CD4-positive, alpha-beta T cell treated with Interleukin-10 for 1 hour (primary cell): Measurements from ENCODE around the gene SDC3.

Source experiments
- DNase-seq: peaks from one replicate; pipeline ENCODE4 v3.0.0-alpha.2; 2020

SDC3 gene

DNA sequence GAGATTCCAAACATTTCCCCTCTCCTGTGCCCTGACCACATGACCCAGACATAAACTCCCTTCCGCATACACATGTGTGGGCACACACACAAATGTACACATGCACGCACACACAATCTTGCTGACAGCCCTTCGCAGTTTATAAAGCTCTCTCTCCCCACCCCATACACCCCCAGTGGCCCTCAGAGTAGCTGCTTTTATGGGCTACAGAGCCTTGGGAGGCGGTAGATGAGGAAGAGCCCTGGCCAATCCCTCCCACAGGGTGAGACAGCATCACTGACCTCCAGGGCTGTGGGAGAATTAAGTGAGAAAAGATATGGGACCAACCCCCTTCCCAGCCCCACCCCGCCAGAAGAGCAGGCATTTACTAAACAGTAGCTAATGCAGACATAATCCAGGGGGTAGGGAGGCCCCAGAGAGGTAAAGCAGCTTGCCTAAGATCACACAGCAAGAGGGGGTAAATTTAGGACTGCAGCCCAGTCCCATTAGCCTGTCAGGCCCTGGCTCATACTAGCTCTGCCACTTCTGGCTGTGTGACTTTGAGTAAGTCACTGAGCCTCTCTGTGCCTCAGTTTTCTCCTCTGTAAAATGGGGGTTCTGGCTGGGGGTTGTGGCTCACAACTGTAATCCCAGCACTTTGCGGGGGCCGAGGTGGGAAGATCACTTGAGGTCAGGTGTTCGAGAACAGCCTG, 5.1 kb downstream of the SDC3 start:
- no peak for DNase-seq

GRCh38 chr1:30902593-30903290, 5.8 kb downstream of the SDC3 start:
- no peak for DNase-seq

DNA sequence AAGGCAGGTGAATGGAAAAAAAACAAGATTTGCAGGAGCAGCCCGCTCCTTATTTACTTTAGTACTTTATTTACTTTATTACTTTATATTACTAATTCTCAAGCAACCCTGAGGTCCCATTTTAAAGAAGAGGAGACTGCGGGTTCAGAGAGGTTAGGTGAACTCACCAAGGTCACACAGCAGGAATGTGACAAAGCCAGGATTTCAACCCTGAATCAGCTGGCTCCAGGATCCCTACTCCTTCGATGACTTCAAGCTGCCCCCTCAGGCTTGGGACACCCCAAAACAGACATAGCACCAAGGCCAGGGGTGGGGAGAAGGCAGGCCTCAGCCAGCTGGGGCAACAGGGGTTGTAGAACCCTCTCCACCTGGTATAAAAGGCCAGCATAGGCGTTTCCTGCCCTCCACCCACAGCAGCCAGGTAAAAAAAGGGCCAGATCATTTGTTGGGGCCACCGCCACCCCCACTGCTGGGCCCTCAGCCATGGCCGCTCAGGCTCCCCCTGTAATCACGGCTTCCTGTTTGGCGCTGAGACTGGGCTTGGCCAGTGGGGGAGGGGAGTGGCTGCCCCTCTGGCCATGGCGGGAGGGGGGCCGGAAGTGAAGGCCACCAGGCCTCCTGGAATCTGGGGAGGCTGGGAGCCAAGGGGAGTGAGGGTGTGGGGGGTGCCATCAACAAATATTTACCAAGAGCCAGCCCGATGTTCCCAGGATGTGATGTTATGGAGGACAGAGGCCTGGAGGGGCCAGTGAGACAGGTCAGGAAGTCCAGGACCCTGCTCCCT, 6.6 kb downstream of the SDC3 start:
- DNase-seq: no peak

DNA sequence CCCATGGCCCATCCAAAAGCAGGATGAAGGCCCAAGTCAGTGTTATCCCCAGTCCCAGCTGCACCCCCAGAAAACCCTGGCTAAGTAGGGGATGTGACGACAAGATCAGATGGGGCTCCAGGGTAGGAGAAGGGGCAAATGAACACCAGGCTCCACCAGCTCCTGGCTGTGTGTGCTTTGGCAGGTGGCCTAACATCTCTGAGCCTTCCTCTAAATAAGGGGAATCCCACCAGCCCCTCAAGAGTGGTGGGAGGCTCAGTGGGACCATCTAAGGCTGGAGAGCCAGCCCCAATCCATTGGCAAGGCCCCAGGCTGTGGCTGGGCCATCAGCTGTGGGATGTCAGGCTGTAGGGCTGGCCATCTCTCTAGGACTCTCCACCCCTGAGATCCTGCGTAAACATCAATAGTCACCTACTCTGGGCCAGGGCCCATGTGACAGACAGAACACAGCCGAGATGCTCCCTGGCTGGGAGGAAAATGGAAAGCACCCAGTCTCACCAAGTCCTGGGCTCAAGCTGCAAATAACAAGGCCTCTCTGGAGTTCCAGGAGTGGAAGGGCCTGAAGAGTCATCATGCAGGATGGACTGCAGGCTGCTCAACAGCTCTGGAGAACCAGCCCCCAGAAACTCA, 7.5 kb downstream of the SDC3 start:
- DNase-seq: no peak

DNA sequence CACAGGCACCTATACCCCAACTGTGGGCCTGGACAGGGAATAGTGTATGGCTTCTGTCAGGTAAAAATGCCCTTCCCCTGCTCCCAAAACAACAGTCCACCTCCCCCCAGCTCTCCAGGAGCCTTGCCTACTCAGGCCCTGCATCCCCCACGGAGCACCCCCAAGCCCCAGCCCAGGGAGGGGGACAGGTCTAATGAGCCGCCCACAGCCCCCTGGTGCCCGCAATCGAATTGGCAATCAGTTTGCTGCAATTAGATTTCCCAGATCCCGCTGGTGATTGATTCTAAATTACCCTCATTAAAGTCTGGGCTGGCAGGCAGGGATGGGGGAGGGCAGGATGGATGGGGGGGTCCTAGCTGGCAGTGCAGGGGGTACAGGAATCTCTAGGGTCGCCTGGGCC, 8.1 kb downstream of the SDC3 start:
- no peak for DNase-seq

- DNase-seq: no peak
Measured at GRCh38 chr1:30899577-30900389, 8.8 kb downstream of the SDC3 start.

DNA sequence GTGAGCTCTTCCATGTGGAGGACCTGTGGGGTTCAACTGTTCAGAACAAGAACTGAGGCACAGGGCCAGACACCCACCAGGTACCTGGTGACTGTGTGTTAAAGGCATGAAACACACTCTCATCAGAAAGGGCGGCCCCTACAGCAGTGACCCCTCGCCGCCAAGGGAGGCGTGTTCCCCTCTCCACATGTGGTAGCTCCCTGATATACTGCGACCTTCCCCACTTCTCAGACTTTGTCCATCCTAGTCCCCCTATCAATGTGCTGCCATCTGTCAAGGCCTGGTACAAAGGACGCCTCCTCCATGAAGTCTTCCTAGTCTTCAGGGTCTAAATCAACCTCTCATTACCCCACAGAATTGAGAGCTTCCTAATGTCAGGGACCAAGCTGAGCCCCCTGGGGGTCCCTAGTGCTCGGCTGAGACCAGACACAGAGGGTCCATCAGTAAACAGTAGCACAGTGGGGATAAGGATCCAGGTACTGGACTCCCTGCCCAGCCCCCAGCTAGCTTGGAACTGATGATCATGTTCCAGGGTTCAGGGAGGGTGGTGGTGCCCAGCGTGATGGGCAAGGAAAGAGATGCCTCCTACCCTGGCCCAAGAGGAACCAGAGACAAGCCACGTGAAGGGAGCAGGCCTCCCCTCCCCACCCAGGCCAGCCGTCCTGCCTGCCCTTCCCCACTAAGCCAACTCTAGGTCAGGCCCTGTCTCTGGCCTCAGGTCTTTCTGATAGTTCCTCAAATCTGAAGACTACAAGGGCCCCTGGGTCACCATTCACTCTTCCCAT, 10.3 kb downstream of the SDC3 start:
- DNase-seq: no peak

GRCh38 chr1:30896905-30897304, 11.7 kb downstream of the SDC3 start:
- no peak for DNase-seq

DNA sequence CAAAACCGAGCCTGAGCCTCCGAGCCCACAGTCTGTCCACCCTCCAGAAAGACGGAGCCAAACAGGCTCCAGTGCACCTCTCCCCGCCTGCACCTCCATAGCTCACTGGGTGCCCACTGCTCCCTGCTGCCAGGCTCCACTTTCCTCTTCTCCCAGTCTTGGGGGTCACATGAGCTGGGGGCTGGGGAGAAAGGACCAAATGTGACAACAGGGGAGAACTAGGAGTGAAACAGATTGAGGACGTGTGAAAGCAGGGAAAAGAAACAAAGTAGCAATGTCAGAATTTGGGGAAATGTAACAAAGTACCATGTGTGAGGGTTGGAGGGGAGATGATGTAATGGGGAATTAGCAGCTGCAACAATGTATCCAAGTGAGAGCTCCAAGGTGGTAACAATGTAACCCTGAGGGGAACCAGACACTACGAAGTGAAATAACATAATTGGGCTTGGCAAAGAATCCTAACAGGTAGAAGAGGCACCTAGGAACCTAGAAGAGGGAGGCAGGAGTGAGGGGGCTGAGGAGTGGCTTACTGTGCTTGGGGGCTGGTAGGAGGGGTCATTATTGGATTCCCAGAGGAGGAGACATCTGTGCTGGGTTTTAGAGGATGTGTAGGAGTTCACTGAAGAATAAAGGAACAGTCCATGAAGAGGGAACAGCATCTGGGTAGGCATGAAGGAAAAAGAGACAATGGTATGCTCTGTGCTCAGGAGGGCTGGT, 12.5 kb downstream of the SDC3 start:
- DNase-seq: no peak

- DNase-seq: no peak
Measured at GRCh38 chr1:30895382-30895943, 13.1 kb downstream of the SDC3 start.

DNA sequence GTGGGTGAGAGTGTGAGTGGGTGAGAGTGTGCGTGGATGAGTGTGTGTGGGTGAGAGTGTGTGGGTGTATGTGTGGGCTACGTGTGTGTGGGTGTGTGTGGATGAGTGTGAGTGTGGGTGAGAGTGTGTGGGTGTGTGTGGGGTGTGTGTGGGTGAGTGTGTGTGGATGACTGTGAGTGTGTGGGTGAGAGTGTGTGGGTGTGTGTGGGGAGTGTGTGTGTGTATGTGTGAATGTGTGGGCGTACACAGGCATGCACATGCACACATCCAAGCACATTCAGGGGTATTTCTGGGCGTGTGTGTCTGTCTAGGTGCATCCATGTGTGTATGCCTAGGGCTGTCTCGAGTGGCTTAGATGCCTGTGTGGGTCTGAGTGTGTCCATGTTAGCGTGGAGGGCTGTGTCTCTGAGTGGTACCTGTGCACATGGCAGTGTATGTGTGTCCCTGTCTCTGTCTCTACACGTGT, 14.0 kb downstream of the SDC3 start:
- no peak for DNase-seq

DNA sequence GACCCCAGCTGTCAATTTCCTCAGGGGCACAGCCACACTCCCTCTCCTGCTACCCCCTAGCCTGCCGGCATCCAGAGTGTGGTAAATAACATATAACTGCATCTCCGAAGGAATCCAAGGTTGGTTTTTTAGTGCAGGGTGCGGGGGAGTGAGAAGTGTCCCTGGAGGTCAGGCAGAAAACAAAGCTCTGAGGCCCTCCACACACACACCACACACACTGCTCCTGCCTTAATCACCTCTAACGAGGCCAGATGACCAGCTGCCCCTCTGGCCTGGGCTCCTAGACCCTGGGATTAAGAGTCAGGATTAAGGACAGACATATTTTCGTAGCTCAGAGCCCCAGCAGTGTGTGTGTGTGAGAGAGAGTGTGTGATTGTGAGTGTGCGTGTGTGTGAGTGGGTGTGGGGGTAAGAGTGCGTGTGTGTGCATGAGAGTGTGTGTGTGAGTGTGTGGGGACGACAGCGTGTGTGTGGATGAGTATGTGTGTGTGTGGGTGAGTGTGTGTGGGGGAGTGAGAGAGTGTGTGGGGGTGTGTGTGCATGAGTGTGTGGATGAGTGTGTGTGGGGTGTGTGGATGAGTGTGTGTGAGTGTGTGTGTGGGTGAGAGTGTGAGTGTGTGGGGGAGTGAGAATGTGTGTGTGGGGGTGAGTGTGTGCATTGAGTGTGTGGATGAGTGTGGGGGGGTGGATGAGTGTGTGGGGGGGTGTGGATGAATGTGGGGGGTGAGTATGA, 14.6 kb downstream of the SDC3 start:
- no peak for DNase-seq

GRCh38 chr1:30892671-30893073, 15.9 kb downstream of the SDC3 start:
- DNase-seq: no peak

- no peak for DNase-seq
Measured at GRCh38 chr1:30891227-30891552, 17.4 kb downstream of the SDC3 start.

DNA sequence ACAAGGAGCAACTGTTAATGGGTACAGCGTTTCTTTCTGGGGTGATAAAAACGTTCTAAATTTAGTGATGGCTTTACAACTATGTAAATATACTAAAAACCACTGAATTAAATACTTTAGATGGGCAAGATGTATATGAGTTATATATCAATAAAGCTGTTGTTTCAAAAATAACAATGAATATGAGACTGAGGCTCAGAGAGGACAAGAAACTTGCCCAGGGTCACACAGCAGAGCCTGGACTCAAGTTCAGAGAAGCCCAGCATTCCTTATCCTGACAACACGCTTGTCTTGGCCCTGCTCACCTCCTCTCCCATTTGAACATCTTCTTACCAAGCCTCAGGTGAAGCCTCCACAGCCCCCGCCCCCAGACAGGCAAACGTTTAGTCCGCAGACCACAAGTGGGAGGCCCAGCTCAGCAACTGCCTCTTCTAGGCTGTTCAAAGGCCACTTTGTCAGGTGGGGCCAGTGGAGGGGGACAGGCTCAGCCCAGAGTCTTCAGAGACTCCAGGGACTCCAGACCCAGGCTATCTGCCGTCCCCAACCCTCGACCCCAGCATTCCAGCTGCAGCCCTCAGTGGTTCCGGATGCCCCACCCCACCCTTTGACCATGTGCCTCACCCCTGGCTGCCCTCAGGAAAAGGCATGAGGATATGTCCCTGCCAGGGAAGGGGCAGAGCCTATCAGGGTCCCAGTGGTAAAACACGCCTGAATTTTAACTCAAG, 17.9 kb downstream of the SDC3 start:
- no peak for DNase-seq

- no peak for DNase-seq
Measured at GRCh38 chr1:30889511-30889910, 19.0 kb downstream of the SDC3 start.

DNA sequence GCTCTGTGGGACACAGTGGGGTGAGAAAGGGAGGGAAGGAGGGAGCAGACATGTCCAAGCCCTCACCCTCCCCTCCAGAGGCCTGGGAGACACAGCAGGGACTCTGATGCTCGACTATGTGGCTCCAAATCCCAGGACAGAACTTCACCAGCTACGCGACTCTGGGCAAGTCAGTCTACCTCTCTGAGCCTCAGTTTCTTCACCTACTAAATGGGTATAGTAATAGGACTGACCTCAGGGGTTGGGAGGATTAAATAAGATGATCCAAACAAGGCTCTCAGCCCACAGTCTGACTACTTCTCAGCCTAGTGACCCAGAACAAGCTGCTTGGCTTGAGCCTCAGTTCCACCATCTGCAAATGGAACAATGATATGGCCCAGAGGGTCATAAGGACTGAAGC, 19.6 kb downstream of the SDC3 start:
- DNase-seq: no peak

GRCh38 chr1:30888391-30888790, 20.2 kb downstream of the SDC3 start:
- no peak for DNase-seq
